Activated naive CD8-positive, alpha-beta T cell treated with anti-CD3 and anti-CD28 coated beads for 36 hours (primary cell): ENCODE measurements around the gene IGLL1. TPM values are rescaled to one million over a fixed set of nuclear protein-coding genes. Genes with fewer than 3 reads are reported as not detected.
"Not testable (repeated sequence)": the region's sequence is repeated elsewhere in the genome, so short reads cannot be mapped to it uniquely, and the experiment has no call there.

ENCODE experiments used
- DNase-seq: peaks from one replicate; pipeline ENCODE4 v3.0.0; 2021
- H3K27ac Mint-ChIP-seq: one replicate; pipeline ENCODE4 v1.8.0; 2022; ENCODE audit warnings: mild to moderate bottlenecking, moderate library complexity, mixed read lengths
- H3K27me3 Mint-ChIP-seq: one replicate; pipeline ENCODE4 v1.8.0; 2022; ENCODE audit warnings: mild to moderate bottlenecking, mixed read lengths
- H3K36me3 Mint-ChIP-seq: one replicate; pipeline ENCODE4 v1.8.0; 2021; ENCODE audit warnings: mild to moderate bottlenecking, mixed read lengths
- H3K4me1 Mint-ChIP-seq: one replicate; pipeline ENCODE4 v1.8.0; 2021; ENCODE audit warnings: mixed read lengths
- H3K4me3 Mint-ChIP-seq: one replicate; pipeline ENCODE4 v1.8.0; 2022; ENCODE audit warnings: mild to moderate bottlenecking, moderate library complexity, mixed read lengths
- H3K9me3 Mint-ChIP-seq: one replicate; pipeline ENCODE4 v1.8.0; 2022; ENCODE audit warnings: mixed read lengths
- total RNA-seq, 2 experiments: library from RNA; stranded (reverse); gene quantifications; one replicate each; pipeline ENCODE4 v1.2.3, GENCODE V29; 2021

Gene IGLL1
- total RNA-seq, 2 experiments from 2014 or later: not detected

DNA sequence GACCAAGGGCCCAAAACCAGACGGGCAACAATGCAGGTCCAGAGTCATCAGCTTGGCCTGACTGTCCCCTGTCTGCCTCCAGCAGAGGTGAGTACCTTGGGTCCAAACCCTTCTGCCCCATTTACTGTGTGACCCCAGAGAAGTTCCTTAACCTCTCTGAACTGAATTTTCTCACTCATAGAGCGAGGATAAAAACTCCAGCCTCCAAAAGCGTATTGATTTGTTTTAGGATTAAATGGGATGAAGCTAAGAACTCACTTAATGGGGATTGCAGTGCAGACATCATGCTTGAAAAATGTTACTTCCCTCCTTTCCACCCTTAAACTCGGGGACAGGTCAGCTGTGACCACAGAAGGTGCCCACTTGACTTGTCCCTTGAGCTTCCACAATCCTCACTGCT, 22.6 kb downstream of the IGLL1 start:
- H3K4me3 Mint-ChIP-seq: no peak overlapping the region
- H3K4me1 Mint-ChIP-seq: no peaks in the 10 kb centered on the region
- H3K27me3 Mint-ChIP-seq: peaks cover 6% of the 10 kb centered on the region
- H3K36me3 Mint-ChIP-seq: no peaks in the 10 kb centered on the region
- no peak for DNase-seq
- H3K9me3 Mint-ChIP-seq: no peaks in the 10 kb centered on the region
- no peak overlapping the region for H3K27ac Mint-ChIP-seq

DNA sequence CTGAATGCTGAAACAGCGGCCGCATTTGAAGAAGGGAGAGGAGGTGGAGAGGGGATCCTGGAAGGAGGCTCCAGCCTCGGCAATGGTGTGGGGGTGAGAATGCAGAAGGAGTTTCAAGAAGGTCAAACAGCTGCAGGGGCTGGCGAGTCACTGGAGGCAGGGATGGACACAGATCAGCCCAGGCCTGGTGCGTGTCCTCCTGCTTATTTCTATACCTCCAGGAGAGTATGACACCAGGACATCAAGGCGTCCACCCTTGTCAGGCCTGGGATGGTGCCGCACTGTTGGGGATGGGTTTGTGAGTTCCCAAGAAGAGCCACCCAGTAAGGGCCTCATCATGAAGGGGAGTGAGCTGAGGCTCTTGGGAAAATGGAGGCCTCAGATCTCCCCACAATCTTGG, 23.1 kb downstream of the IGLL1 start:
- DNase-seq: no peak
- no peaks in the 10 kb centered on the region for H3K36me3 Mint-ChIP-seq
- no peaks in the 10 kb centered on the region for H3K4me1 Mint-ChIP-seq
- no peak overlapping the region for H3K27ac Mint-ChIP-seq
- H3K4me3 Mint-ChIP-seq: no peak overlapping the region
- H3K9me3 Mint-ChIP-seq: no peaks in the 10 kb centered on the region
- peaks cover 6% of the 10 kb centered on the region for H3K27me3 Mint-ChIP-seq

DNA sequence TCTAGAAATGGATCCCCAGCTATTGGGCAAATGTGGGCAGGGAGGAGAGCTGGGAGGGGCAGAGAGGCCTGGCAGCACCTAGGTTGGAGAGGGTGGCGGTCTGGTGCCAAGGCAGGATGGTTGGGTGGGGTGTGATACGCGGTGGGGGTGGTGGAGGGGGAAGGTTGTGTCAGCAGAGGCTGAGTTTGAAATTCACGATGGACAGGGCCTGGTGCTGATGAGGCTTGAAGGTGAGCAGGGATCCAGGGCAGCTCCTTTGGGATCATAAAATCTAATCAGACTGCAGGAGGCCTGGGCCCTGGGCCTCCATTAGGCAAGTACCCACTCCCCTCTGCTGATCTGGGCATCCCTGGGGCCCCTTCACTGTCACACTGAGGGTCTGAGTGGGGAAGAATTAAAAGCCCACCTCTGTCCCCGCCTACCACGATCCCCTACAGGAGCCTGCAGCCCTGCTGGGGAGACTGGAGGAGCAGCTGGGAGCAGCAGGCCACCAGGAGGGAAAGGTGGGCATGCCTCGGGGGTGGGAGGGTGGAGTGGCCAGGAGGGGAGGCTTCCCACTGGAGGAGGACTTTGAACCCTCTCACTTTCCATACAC, 24.0 kb downstream of the IGLL1 start:
- H3K27ac Mint-ChIP-seq: no peak overlapping the region
- no peaks in the 10 kb centered on the region for H3K9me3 Mint-ChIP-seq
- no peaks in the 10 kb centered on the region for H3K4me1 Mint-ChIP-seq

DNA sequence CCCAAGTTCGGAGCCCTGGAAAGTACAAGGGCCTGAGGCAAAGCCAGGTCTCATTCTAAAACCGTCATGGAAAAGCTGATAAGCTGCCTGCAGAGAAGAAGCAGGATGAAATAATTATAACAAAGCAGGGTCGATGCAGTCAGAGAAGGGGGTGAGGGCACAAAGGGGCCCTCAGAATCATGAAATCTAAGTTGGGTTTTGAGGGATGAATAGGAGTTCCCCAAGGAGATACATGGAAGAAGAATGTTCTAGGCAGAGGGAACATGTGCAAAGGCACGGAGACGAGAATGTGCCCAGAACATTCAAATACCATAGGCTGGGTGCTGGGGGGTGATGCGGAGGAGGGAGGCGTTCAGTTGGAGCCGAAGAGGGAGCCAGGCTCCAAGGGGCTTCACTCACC, 25.0 kb downstream of the IGLL1 start:
- no peak overlapping the region for H3K4me3 Mint-ChIP-seq
- no peak overlapping the region for H3K27ac Mint-ChIP-seq
- H3K36me3 Mint-ChIP-seq: no peaks in the 10 kb centered on the region

More for the DNA sequence above, 24.0 kb downstream of the IGLL1 start:
- Mint-ChIP-seq H3K36me3 (no peaks in the 10 kb centered on the region), H3K4me3 (no peak overlapping the region), H3K27me3 (peaks cover 6% of the 10 kb centered on the region)
- DNase-seq: no peak

DNA sequence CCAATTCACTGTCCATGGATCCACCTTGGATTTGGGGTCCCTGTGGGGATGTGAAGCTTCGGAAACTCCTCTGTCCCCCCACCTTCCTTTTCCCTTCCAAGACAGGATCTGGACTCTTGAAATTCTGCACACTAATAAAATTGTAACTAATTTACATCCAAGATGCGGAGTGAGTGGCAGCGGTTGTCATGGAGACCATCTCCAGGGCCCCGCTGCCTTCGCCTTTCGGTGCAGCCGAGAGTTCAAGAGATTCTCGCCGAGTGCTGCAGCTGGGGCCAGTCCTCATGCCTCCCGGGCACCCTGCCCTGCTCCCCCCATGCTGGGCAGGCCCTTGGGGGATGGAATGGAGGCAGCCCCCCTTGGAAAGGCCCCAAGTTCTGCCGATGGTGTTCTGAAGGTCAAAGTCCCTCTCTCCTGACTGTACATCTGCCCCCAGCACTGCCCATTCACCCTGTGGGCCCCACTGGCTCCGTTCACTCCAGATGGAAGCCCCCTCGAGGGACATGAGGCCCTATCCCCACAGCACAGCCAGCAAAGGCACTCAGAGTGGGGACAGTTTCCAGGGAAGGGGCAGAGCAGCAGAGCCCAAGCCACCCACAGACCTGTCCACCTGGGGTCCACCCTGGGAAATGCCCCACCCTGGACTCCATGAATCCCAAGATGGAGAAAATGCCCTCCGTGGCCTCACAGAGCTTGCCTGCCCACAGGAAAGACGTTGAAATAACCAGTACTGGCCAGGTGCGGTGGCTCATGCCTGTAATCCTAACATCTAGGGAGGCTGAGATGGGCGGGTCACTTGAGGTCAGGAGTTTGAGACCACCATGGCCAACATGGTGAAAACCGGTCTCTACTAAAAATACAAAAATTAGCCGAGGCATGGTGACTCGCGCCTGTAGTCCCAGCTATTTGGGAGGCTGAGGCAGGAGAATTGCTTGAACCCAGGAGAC, 25.9 kb downstream of the IGLL1 start:
- no peak for DNase-seq
- H3K9me3 Mint-ChIP-seq: no peaks in the 10 kb centered on the region
- no peak overlapping the region for H3K27ac Mint-ChIP-seq
- no peak overlapping the region for H3K4me3 Mint-ChIP-seq
- H3K36me3 Mint-ChIP-seq: no peaks in the 10 kb centered on the region
- H3K27me3 Mint-ChIP-seq: peaks cover 6% of the 10 kb centered on the region
- no peaks in the 10 kb centered on the region for H3K4me1 Mint-ChIP-seq

More for the DNA sequence above, 25.0 kb downstream of the IGLL1 start:
- H3K9me3 Mint-ChIP-seq: no peaks in the 10 kb centered on the region
- no peak for DNase-seq
- no peaks in the 10 kb centered on the region for H3K4me1 Mint-ChIP-seq
- peaks cover 6% of the 10 kb centered on the region for H3K27me3 Mint-ChIP-seq

DNA sequence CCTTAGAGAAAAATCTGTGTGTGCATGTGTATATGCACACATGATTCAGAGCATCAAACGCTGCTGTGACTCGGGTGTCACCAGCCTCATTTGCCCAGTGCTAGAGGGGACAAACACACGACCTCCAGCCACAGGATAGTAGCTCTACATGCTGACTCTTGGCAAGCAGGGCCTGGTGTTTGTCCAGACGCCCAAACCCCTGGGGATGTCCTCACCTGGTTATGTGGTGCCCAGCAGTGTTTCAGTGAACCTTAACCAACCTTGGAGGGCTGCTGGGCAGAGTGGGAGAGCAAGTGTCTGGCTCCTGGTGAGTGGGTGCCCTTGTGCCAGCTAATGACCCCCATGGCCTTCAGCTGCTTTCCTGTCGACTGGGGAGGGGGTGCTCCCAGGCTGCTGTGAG, 26.7 kb downstream of the IGLL1 start:
- no peak overlapping the region for H3K27ac Mint-ChIP-seq
- no peaks in the 10 kb centered on the region for H3K36me3 Mint-ChIP-seq
- no peak overlapping the region for H3K4me3 Mint-ChIP-seq
- no peaks in the 10 kb centered on the region for H3K4me1 Mint-ChIP-seq
- DNase-seq: no peak
- H3K9me3 Mint-ChIP-seq: no peaks in the 10 kb centered on the region
- peaks cover 6% of the 10 kb centered on the region for H3K27me3 Mint-ChIP-seq

DNA sequence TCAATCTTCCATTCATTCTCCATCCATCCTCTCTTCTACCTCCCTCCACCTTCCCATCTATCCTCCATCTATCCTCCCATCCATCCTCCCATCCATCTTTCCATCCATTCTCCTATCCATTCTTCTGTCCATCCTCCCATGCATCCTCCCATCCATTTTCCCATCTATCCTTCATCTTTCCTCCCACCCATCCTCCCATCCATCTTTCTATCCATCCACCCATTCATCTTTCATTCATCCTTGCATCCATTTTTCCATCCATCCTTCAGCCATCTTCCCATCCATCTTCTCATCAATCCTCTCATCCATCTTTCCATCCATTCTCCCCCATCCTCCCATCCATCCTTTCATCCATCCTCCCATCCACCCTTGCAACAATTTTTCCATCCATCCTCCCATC, 27.5 kb downstream of the IGLL1 start:
- peaks cover 2% of the 10 kb centered on the region for H3K9me3 Mint-ChIP-seq

DNA sequence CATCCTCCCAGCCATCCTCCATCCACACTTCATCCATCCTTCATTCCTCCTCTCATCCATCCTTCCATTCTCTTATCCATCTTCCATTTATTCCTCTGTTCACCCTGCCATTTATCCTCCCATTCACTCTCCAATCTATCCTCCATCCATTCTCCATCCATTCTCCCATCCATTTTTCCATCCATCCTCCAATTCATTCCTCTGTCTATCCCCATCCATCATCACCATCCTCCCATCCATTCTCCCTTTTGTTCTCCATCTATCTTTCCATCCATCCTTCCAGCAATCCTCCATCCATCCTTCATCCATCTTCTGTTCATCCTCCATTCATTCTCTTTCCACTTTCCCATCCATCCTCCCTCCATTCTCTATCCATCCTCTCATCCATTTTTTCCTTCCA, 28.7 kb downstream of the IGLL1 start:
- H3K4me3 Mint-ChIP-seq: no peak overlapping the region
- H3K36me3 Mint-ChIP-seq: no peaks in the 10 kb centered on the region
- H3K9me3 Mint-ChIP-seq: peaks cover 4% of the 10 kb centered on the region
- H3K27me3 Mint-ChIP-seq: peaks cover 6% of the 10 kb centered on the region
- H3K27ac Mint-ChIP-seq: no peak overlapping the region
- DNase-seq: no peak
- no peaks in the 10 kb centered on the region for H3K4me1 Mint-ChIP-seq

More for the DNA sequence above, 27.5 kb downstream of the IGLL1 start:
- H3K27ac Mint-ChIP-seq: no peak overlapping the region
- no peak overlapping the region for H3K4me3 Mint-ChIP-seq
- peaks cover 6% of the 10 kb centered on the region for H3K27me3 Mint-ChIP-seq
- no peaks in the 10 kb centered on the region for H3K36me3 Mint-ChIP-seq
- no peak for DNase-seq
- H3K4me1 Mint-ChIP-seq: no peaks in the 10 kb centered on the region

DNA sequence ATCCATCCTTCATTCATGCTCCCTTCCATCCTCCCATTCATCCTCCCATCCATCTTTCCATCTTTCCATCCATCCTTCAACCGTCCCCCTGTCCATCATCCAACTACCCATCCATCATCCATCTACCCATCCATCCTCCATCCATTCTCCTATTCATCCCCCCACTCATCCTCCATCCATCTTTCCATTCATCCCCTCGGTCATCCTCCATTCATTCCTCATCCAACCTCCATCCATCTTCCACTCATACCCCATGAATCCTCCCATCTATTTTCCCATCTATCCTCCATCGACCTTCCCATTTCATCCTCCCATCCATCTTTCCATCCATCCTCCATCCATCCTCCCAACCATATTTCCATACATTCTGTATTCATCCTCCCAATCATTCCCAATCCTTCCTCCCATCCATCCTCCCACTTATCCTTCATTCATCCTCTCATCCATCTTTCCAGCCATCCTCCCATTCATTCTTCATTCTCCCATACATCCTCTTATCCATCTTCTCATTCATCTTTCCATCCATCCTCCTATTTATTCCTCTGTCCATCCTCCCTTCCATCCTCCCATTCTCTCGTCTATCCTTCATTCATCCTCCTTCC, 29.9 kb downstream of the IGLL1 start:
- Mint-ChIP-seq H3K36me3 (no peaks in the 10 kb centered on the region), H3K27me3 (no peaks in the 10 kb centered on the region), H3K27ac (no peak overlapping the region), H3K9me3 (peaks cover 5% of the 10 kb centered on the region), H3K4me1 (no peaks in the 10 kb centered on the region), H3K4me3 (no peak overlapping the region)
- DNase-seq: no peak

DNA sequence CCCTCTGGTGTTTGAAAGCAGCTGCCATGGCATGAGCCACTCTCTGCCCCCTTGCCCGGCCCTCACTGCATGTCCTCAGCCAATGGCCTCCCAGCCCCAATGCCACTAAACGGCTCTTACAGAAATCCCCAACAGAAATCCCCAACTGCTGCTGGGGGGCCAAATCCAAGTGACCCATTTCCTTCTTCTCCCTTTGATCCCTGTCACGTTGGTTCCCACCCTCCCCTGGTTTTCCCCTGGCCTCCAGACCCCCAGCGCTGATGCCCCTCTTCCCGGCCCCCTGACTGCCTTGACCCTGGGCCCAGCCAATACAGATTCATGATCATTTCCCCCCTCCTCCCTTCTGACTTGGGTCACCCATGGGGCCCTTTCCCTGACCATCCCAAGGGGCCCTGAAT, 30.9 kb downstream of the IGLL1 start:
- no peak for DNase-seq
- H3K27ac Mint-ChIP-seq: no peak overlapping the region
- no peaks in the 10 kb centered on the region for H3K27me3 Mint-ChIP-seq
- no peaks in the 10 kb centered on the region for H3K4me1 Mint-ChIP-seq
- H3K36me3 Mint-ChIP-seq: no peaks in the 10 kb centered on the region
- peaks cover 5% of the 10 kb centered on the region for H3K9me3 Mint-ChIP-seq
- no peak overlapping the region for H3K4me3 Mint-ChIP-seq

DNA sequence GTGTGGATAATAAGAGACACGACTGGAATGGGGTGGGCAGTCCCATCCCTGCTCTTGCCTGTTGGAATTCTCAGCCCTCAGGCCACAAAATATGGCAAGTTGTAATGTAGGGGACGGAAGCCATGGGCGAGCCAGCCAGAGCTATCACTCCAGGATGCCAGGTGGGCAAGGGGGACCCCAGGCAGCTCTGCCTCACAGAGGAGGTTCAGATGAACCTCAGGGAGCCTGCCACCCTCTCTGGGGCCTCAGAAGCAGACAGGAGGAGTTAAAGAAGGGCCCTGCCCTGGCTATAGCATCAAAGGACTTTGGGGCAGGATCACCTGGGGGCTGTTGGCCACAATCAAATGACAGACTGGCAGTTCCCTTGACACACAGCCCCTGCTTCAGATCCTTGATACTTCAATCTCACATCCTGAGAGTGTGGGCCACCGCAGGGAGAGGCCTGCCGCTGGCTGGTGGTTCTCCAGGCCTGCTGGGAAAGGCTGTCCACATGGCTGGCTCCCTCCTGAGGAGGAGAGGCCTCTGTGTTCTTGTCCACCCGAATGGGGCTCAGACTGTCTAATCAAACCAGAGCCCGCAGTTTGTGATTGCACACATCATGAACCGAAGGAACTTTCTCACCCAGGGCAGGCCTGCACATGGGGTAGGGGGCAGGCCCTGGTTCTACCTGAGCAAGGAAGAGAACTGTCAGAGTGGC, 31.4 kb downstream of the IGLL1 start:
- H3K27me3 Mint-ChIP-seq: no peaks in the 10 kb centered on the region
- peaks cover 5% of the 10 kb centered on the region for H3K9me3 Mint-ChIP-seq
- DNase-seq: no peak
- H3K27ac Mint-ChIP-seq: no peak overlapping the region
- no peaks in the 10 kb centered on the region for H3K36me3 Mint-ChIP-seq
- no peaks in the 10 kb centered on the region for H3K4me1 Mint-ChIP-seq
- no peak overlapping the region for H3K4me3 Mint-ChIP-seq

DNA sequence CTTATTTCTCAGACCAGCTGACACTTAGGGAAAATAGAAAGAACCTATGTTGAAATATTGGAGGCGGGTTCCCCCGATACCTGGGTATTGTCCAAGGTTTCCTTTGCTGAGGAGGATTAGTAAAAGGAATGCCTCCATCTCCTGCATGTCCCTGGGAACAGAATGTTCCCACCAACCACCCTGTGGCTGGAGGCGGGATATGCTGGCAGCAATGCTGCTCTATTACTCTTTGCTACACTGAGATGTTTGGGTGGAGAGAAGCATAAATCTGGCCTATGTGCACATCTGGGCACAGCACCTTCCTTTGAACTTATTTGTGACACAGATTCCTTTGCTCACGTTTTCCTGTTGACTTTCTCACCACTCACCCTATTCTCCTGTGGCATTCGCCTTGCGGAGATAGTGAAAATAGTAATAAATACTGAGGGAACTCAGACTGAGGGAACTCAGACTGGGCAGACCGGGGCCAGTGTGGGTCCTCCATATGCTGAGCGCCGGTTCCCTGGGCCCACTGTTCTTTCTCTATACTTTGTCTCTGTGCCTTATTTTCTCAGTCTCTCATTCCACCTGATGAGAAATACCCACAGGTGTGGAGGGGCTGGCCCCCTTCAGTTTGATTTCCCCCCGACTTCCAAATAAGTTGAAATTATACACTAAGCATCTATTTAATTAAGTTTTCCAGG, 32.1 kb downstream of the IGLL1 start:
- Mint-ChIP-seq H3K4me1 (no peaks in the 10 kb centered on the region), H3K9me3 (peaks cover 5% of the 10 kb centered on the region), H3K27me3 (no peaks in the 10 kb centered on the region), H3K36me3 (no peaks in the 10 kb centered on the region), H3K4me3 (no peak overlapping the region), H3K27ac (no peak overlapping the region)
- DNase-seq: no peak

DNA sequence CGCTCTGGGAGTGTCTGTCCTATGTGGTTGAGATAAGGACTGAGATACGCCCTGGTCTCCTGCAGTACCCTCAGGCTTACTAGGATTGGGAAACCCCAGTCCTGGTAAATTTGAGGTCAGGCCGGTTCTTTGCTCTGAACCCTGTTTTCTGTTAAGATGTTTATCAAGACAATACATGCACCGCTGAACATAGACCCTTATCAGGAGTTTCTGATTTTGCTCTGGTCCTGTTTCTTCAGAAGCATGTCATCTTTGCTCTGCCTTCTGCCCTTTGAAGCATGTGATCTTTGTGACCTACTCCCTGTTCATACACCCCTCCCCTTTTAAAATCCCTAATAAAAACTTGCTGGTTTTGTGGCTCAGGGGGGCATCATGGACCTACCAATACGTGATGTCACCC, 32.7 kb downstream of the IGLL1 start:
- not testable (repeated sequence) for DNase-seq, H3K36me3 Mint-ChIP-seq, H3K27ac Mint-ChIP-seq, H3K9me3 Mint-ChIP-seq, H3K4me3 Mint-ChIP-seq, H3K27me3 Mint-ChIP-seq, H3K4me1 Mint-ChIP-seq

DNA sequence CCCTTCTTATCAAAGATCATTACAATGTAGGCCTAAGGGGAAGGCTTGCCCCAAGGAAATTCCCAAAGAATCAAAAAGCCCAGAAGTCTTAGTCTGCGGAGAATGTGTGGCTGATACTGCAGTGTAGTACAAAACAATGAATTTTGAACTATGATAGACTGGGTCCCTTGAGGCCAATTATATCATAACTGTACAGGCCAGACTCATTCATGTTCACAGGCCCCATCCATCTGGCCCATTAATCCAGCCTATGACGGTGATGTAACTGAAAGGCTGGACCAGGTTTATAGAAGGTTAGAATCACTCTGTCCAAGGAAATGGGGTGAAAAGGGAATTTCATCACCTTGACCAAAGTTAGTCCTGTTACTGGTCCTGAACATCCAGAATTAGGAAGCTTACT, 35.2 kb downstream of the IGLL1 start:
- Mint-ChIP-seq H3K4me1 (no peaks in the 10 kb centered on the region), H3K27ac (no peak overlapping the region), H3K27me3 (no peaks in the 10 kb centered on the region), H3K36me3 (no peaks in the 10 kb centered on the region), H3K4me3 (no peak overlapping the region), H3K9me3 (peaks cover 5% of the 10 kb centered on the region)
- DNase-seq: no peak
